NT2/D1 (cell line): ENCODE measurements around the gene INSRR.

Experiments used
- SUZ12 ChIP-seq: IDR thresholded peaks from 2 replicates; pipeline ENCODE4 v1.6.1; 2011; ENCODE audit not compliant: insufficient read length, insufficient read depth; ENCODE audit errors: extremely low read depth
- YY1 ChIP-seq: IDR thresholded peaks from 2 replicates; pipeline ENCODE4 v1.6.1; 2011; ENCODE audit not compliant: insufficient read length, insufficient read depth

GRCh38 chr1:156864796-156865195 lies 5.9 kb upstream of the INSRR start:
- TF ChIP-seq YY1 (no peak), SUZ12 (no peak)
